Activated effector memory CD4-positive, alpha-beta T cell treated with anti-CD3 and anti-CD28 coated beads, Interleukin-2, amount 50 U/mL, for 16 hours (primary cell): Measurements from ENCODE around the gene TAS1R3.
"Not testable (repeated sequence)": the region's sequence is repeated elsewhere in the genome, so short reads cannot be mapped to it uniquely, and the experiment has no call there.

ENCODE experiments used
- DNase-seq: peaks from one replicate; pipeline ENCODE4 v3.0.0-alpha.2; 2020

Gene TAS1R3

GRCh38 chr1:1309251-1310108, 21.6 kb upstream of the TAS1R3 start:
- DNase-seq: no peak

DNA sequence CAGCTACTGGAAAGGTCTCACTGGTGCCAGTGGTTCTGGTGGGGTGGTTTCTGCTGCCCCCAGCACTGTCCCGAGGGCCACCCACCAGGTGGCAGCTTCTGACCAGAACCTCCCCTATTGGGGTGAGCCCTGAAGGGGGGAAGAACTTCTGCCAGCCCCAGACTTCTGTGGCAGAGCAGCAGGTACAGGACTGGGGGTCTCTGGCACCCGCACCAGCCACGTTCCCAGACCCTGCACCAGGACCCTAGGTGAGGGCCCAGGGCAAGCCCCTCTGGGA, 21.0 kb upstream of the TAS1R3 start:
- DNase-seq: no peak

DNA sequence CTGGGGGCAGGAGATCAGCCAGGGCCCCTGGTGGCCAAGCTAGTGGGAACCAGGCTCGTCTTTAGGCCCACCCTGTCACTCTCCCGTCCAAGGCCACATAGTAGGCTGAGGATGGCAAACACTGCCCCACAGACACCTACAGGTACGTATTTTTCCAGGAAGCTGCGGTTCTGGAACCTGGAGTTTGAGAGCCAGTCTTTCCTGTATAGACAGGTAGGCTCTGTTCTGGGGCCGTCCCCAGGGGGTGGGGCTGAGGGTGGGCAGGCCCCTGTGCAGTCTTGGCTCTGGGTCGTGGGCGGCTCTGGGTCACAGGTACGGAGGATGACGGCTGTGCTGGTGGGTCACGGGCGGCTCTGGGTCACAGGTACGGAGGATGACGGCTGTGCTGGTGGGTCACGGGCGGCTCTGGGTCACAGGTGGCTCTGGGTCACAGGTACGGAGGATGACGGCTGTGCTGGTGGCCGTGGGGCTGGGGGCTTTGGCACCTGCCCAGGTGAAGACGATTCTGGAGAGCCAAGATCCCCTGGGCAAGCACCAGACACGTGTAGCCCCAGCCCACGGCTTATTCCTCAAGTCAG, 20.5 kb upstream of the TAS1R3 start:
- no peak for DNase-seq

GRCh38 chr1:1311107-1312104, 19.7 kb upstream of the TAS1R3 start:
- no peak for DNase-seq

GRCh38 chr1:1312450-1313314, 18.4 kb upstream of the TAS1R3 start:
- DNase-seq: no peak

- no peak for DNase-seq
These were observed 17.4 kb upstream of the TAS1R3 start for GRCh38 chr1:1313500-1314236.

- DNase-seq: no peak
These were observed 16.9 kb upstream of the TAS1R3 start for GRCh38 chr1:1314237-1314586.

GRCh38 chr1:1314678-1315335, 16.3 kb upstream of the TAS1R3 start:
- no peak for DNase-seq

DNA sequence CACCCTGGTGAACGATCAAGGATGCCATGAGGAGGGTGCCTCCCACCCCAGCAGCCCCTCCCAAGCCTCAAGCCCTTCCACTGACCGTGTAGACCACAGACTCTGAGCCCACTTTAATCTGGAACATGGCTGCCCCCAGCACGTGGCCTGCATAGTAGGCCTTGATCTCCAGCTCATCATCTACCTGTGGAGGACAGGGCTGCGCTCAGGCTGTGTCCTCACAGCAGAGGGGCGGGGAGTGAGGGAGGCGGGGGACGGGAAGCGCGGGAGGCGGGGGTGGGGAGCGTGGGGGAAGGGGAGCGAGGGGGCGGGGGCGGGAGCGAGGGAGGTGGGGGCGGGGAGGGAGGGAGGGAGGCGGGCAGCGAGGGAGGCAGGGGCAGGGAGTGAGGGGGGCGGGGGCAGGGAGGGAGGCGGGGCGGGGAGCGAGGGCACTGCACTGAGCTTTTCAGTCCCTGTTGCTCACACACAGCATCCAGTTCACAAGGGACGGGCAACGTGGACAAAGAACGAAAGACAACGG, 15.6 kb upstream of the TAS1R3 start:
- DNase-seq: no peak

DNA sequence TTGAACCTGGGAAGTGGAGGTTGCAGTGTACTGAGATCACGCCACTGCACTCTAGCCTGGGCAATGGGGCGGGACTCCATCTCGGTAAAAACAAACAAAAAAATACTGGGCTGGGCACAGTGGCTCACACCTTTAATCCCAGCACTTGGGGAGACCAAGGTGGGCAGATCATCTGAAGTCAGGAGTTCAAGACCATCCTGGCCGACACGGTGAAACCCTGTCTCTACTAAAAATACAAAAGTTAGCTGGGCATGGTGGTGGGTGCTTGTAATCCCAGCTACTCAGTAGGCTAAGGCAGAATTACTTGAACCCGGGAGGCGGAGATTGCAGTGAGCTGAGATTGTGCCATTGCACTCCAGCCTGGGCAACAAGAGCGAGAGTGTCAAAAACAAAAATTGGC, 14.9 kb upstream of the TAS1R3 start:
- not testable (repeated sequence) for DNase-seq

GRCh38 chr1:1317420-1317819, 13.7 kb upstream of the TAS1R3 start:
- no peak for DNase-seq

- no peak for DNase-seq
These were observed 12.9 kb upstream of the TAS1R3 start for GRCh38 chr1:1318131-1318652.

DNA sequence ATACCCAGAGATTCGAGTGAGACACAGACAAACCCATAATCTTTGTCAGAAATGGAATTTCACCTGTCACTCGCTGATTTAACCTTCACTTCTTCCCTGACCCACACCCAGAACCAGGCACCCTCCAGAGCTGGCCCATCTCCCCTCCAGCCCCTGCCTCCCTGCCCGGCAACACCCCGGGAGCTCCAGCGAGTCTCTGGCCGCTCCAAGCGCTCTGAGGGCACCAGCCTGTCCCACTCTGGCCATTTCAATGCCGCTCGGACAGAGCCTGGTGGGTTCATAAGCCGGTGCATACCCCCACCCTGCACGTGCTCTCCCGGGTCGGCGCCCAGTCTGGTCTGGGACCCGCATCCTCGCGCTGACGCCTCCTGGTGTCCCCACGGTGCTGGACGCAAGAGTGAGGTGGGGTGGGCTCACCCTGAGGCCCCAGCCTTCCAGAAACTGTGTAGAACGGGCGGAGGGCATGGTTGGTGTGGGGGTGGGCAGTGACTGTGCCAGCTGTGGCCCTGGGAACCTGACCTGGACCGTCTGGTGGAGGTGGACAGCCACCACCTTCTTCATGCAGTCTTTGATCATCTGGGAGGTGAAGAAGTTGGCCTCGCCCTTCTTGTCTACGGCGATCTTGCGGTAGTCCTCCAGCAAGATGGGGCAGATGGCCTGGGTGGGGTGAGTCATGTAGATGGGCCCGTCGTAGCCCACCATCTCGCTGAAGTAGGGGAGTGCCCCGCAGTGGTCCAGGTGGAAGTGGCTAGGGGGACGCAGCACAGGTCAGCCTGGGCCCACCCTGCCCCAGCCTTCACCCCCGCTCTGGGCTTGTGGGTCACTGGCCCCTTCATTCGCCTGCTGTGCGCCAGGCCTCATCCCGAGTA, 12.1 kb upstream of the TAS1R3 start:
- no peak for DNase-seq

DNA sequence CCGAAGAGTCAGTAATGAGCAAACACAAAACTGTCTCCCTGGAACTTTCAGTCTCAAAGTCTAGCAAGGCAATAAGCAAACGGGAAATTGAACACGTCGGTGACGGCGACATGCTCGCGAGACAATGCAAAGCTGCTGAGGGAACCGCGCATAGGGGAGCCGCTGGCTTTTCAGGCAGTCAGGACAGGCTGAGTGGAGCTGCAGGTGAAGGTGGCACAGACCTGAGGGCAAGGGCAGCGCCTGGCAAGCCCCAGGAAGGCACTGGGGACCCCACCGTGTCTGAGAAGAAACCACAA, 11.5 kb upstream of the TAS1R3 start:
- DNase-seq: no peak

- DNase-seq: no peak
These were observed 10.2 kb upstream of the TAS1R3 start for GRCh38 chr1:1320666-1321448.

DNA sequence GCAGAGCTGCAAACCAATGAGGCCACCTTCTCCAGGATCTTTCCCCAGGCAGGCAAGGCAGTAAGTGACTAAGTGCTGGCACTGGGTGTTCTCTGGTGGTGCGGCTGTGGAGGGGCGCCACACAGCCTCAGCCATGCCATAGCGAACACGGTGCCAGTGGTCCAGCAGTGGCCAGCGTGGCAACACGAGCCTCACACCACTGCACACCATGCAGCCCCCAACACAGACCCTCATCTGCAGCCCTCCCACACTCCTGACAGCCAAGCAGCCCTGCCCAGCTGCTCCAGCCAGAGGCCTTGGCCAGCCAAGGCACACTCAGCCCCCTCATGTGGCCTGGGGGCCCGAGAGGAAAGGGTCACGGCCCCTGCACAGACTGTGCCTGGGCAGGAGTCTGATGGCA, 9.6 kb upstream of the TAS1R3 start:
- no peak for DNase-seq

DNA sequence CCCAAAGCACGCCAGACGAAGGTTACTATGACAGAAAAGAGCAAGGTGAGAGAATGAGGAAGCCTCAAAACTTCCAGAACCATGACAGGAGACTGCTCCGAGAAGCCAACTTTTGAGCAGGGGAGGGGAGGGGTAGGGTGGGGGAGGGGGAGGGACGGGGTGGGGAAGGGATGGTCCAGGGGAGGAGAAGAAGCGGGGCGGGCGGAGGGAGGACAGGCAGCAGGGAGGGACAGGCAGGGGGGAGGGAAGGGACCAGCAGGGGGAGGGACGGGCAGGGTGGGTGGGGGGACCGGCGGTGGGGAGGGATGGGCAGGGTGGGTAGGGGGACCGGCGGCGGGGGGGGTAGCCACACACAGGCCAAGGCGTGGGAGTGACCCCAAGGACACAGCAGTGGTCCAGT, 8.7 kb upstream of the TAS1R3 start:
- no peak for DNase-seq

DNA sequence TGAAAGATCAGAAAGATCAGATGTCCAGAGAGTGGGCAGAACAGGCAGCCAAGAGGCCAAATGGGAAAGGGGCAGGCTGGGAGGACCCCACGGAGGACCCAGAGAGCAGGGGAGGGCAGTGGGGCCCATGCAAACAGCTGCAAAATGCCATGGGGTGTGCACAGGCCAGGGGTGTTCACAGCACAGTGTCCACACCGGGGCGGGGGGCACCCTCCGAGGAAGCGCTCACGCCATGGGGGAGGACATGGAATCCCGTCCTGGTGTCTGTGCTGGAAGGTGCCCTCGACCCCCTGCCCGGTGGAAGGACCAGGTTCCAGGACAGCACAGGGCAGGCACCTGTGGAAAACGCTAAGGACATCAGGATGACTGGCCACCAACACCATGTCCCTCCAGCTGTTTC, 8.1 kb upstream of the TAS1R3 start:
- DNase-seq: no peak

GRCh38 chr1:1324084-1324523, 7.0 kb upstream of the TAS1R3 start:
- no peak for DNase-seq
